ENCODE data around the gene TAGLN3.

TAGLN3 gene

GRCh38 chr3:111967068-111967467 lies 31.7 kb upstream of the TAGLN3 start:
- no peak overlapping the region for H3K4me3 ChIP-seq (ENCODE audit: low read length)
- H2AFZ ChIP-seq (ENCODE audit: low read depth, low read length), result no peak overlapping the region
- H3K27me3 ChIP-seq (ENCODE audit: insufficient read depth, low read length), result no peaks in the 10 kb centered on the region
- H3K4me1 ChIP-seq (ENCODE audit: insufficient read depth, low read length), result peaks cover 17% of the 10 kb centered on the region
- H3K9me3 ChIP-seq (ENCODE audit: low read length), result no peaks in the 10 kb centered on the region
- H3K36me3 ChIP-seq (ENCODE audit: insufficient read depth, low read length), result no peaks in the 10 kb centered on the region

- peaks cover 18% of the 10 kb centered on the region for H3K4me1 ChIP-seq (ENCODE audit: insufficient read depth, low read length)
- no peak overlapping the region for H3K4me3 ChIP-seq (ENCODE audit: low read length)
- no peaks in the 10 kb centered on the region for H3K9me3 ChIP-seq (ENCODE audit: low read length)
- no peaks in the 10 kb centered on the region for H3K36me3 ChIP-seq (ENCODE audit: insufficient read depth, low read length)
- H2AFZ ChIP-seq (ENCODE audit: low read depth, low read length), result no peak overlapping the region
- no peaks in the 10 kb centered on the region for H3K27me3 ChIP-seq (ENCODE audit: insufficient read depth, low read length)
Observed at GRCh38 chr3:111967651-111968274, 31.0 kb upstream of the TAGLN3 start.

GRCh38 chr3:111968319-111969054 lies 30.2 kb upstream of the TAGLN3 start:
- Histone ChIP-seq H3K36me3 (ENCODE audit: insufficient read depth, low read length) (no peaks in the 10 kb centered on the region), H3K4me1 (ENCODE audit: insufficient read depth, low read length) (peaks cover 18% of the 10 kb centered on the region), H3K4me3 (ENCODE audit: low read length) (no peak overlapping the region), H3K27me3 (ENCODE audit: insufficient read depth, low read length) (no peaks in the 10 kb centered on the region), H3K9me3 (ENCODE audit: low read length) (no peaks in the 10 kb centered on the region), H2AFZ (ENCODE audit: low read depth, low read length) (no peak overlapping the region)

- Histone ChIP-seq H3K9me3 (ENCODE audit: low read length) (no peaks in the 10 kb centered on the region), H2AFZ (ENCODE audit: low read depth, low read length) (no peak overlapping the region), H3K4me1 (ENCODE audit: insufficient read depth, low read length) (peaks cover 18% of the 10 kb centered on the region), H3K4me3 (ENCODE audit: low read length) (no peak overlapping the region), H3K36me3 (ENCODE audit: insufficient read depth, low read length) (no peaks in the 10 kb centered on the region), H3K27me3 (ENCODE audit: insufficient read depth, low read length) (no peaks in the 10 kb centered on the region)
Observed at GRCh38 chr3:111970376-111970775, 28.3 kb upstream of the TAGLN3 start.

GRCh38 chr3:111971533-111972130 lies 27.1 kb upstream of the TAGLN3 start:
- Histone ChIP-seq H3K4me1 (ENCODE audit: insufficient read depth, low read length) (peaks cover 18% of the 10 kb centered on the region), H3K4me3 (ENCODE audit: low read length) (no peak overlapping the region), H3K27me3 (ENCODE audit: insufficient read depth, low read length) (no peaks in the 10 kb centered on the region), H3K36me3 (ENCODE audit: insufficient read depth, low read length) (no peaks in the 10 kb centered on the region), H2AFZ (ENCODE audit: low read depth, low read length) (peak overlapping the region; percentile 13), H3K9me3 (ENCODE audit: low read length) (no peaks in the 10 kb centered on the region)

GRCh38 chr3:111972891-111973290 lies 25.8 kb upstream of the TAGLN3 start:
- no peak overlapping the region for H3K4me3 ChIP-seq (ENCODE audit: low read length)
- no peaks in the 10 kb centered on the region for H3K27me3 ChIP-seq (ENCODE audit: insufficient read depth, low read length)
- H3K4me1 ChIP-seq (ENCODE audit: insufficient read depth, low read length), result peaks cover 15% of the 10 kb centered on the region
- no peaks in the 10 kb centered on the region for H3K36me3 ChIP-seq (ENCODE audit: insufficient read depth, low read length)
- H2AFZ ChIP-seq (ENCODE audit: low read depth, low read length), result no peak overlapping the region
- no peaks in the 10 kb centered on the region for H3K9me3 ChIP-seq (ENCODE audit: low read length)

GRCh38 chr3:111975131-111975530 lies 23.6 kb upstream of the TAGLN3 start:
- Histone ChIP-seq H2AFZ (ENCODE audit: low read depth, low read length) (no peak overlapping the region), H3K27me3 (ENCODE audit: insufficient read depth, low read length) (no peaks in the 10 kb centered on the region), H3K4me1 (ENCODE audit: insufficient read depth, low read length) (peaks cover 19% of the 10 kb centered on the region), H3K36me3 (ENCODE audit: insufficient read depth, low read length) (no peaks in the 10 kb centered on the region), H3K9me3 (ENCODE audit: low read length) (no peaks in the 10 kb centered on the region), H3K4me3 (ENCODE audit: low read length) (no peak overlapping the region)

GRCh38 chr3:111976254-111976653 lies 22.5 kb upstream of the TAGLN3 start:
- Histone ChIP-seq H3K9me3 (ENCODE audit: low read length) (no peaks in the 10 kb centered on the region), H3K4me1 (ENCODE audit: insufficient read depth, low read length) (peaks cover 21% of the 10 kb centered on the region), H3K4me3 (ENCODE audit: low read length) (no peak overlapping the region)

GRCh38 chr3:111978583-111979433 lies 19.9 kb upstream of the TAGLN3 start, which contains the start of gene ABHD10:
Gene ABHD10 (plus strand): TSS chr3:111979026. CDS start chr3:111979062, 36 bp downstream.
- H3K4me3 ChIP-seq (ENCODE audit: low read length), result peak within 1 kb of the TSS; percentile 77
- H3K4me1 ChIP-seq (ENCODE audit: insufficient read depth, low read length), result peaks cover 24% of the 10 kb centered on the region
- no peaks in the 10 kb centered on the region for H3K27me3 ChIP-seq (ENCODE audit: insufficient read depth, low read length)
- H2AFZ ChIP-seq (ENCODE audit: low read depth, low read length), result peak within 1 kb of the TSS; percentile 63
- no peaks in the 10 kb centered on the region for H3K9me3 ChIP-seq (ENCODE audit: low read length)
- peaks cover 11% of the 10 kb centered on the region for H3K36me3 ChIP-seq (ENCODE audit: insufficient read depth, low read length)

More at GRCh38 chr3:111976254-111976653, 22.5 kb upstream of the TAGLN3 start:
- Histone ChIP-seq H3K36me3 (ENCODE audit: insufficient read depth, low read length) (no peaks in the 10 kb centered on the region), H2AFZ (ENCODE audit: low read depth, low read length) (no peak overlapping the region), H3K27me3 (ENCODE audit: insufficient read depth, low read length) (no peaks in the 10 kb centered on the region)

GRCh38 chr3:111979434-111980038 lies 19.2 kb upstream of the TAGLN3 start:
- Histone ChIP-seq H2AFZ (ENCODE audit: low read depth, low read length) (peak overlapping the region; percentile 63), H3K36me3 (ENCODE audit: insufficient read depth, low read length) (peaks cover 17% of the 10 kb centered on the region), H3K27me3 (ENCODE audit: insufficient read depth, low read length) (no peaks in the 10 kb centered on the region), H3K4me3 (ENCODE audit: low read length) (peak overlapping the region; percentile 77), H3K4me1 (ENCODE audit: insufficient read depth, low read length) (peaks cover 24% of the 10 kb centered on the region), H3K9me3 (ENCODE audit: low read length) (no peaks in the 10 kb centered on the region)

GRCh38 chr3:111980716-111981456 lies 17.8 kb upstream of the TAGLN3 start:
- peak overlapping the region; percentile 77 for H3K4me3 ChIP-seq (ENCODE audit: low read length)
- no peaks in the 10 kb centered on the region for H3K9me3 ChIP-seq (ENCODE audit: low read length)
- peaks cover 28% of the 10 kb centered on the region for H3K36me3 ChIP-seq (ENCODE audit: insufficient read depth, low read length)
- H2AFZ ChIP-seq (ENCODE audit: low read depth, low read length), result no peak overlapping the region
- peaks cover 24% of the 10 kb centered on the region for H3K4me1 ChIP-seq (ENCODE audit: insufficient read depth, low read length)
- H3K27me3 ChIP-seq (ENCODE audit: insufficient read depth, low read length), result no peaks in the 10 kb centered on the region

GRCh38 chr3:111981457-111981763 lies 17.3 kb upstream of the TAGLN3 start:
- H2AFZ ChIP-seq (ENCODE audit: low read depth, low read length), result no peak overlapping the region
- H3K4me1 ChIP-seq (ENCODE audit: insufficient read depth, low read length), result peaks cover 24% of the 10 kb centered on the region
- H3K4me3 ChIP-seq (ENCODE audit: low read length), result no peak overlapping the region
- H3K36me3 ChIP-seq (ENCODE audit: insufficient read depth, low read length), result peaks cover 34% of the 10 kb centered on the region
- no peaks in the 10 kb centered on the region for H3K27me3 ChIP-seq (ENCODE audit: insufficient read depth, low read length)
- H3K9me3 ChIP-seq (ENCODE audit: low read length), result no peaks in the 10 kb centered on the region
